Prostate gland (tissue), 2 donors: ENCODE data around the gene PRR15L. TPM values are rescaled to one million over a fixed set of nuclear protein-coding genes. Genes with fewer than 3 reads are reported as not detected.
A peak's percentile ranks its signal among the peaks of the same experiment; 100 is the strongest.

Experiments
- DNase-seq: peaks from one replicate; pipeline ENCODE4 v3.0.0-alpha.2; 2019; ENCODE audit warnings: low spot score
- H3K27ac ChIP-seq, 2 donors: fragments of 200-600 bp; sonication (generic); 2 replicates each; pipeline ENCODE4 v1.5.1; 2017 to 2019
- H3K27me3 ChIP-seq: fragments of 200-600 bp; sonication (generic); replicated peaks from 2 replicates; pipeline ENCODE4 v1.5.1; 2019; ENCODE audit not compliant: insufficient read depth
- H3K36me3 ChIP-seq, 2 donors: fragments of 200-600 bp; sonication (generic); 1 replicate in 1 of 2; 2 replicates in 1 of 2; pipeline versions ENCODE4 v1.5.1 to v1.8.1; 2017 to 2019
- H3K4me1 ChIP-seq: fragments of 200-600 bp; sonication (generic); replicated peaks from 2 replicates; pipeline ENCODE4 v1.5.1; 2019
- H3K4me3 ChIP-seq, 2 donors: fragments of 200-600 bp; sonication (generic); 2 replicates each; pipeline ENCODE4 v1.5.1; 2017 to 2019
- H3K9me3 ChIP-seq: fragments of 200-600 bp; sonication (generic); 2 replicates; pipeline ENCODE4 v1.5.1; 2017
- CTCF ChIP-seq, 4 experiments: fragments of 200-600 bp in 2 of 4; fragments of 450-650 bp in 2 of 4; sonication (generic) in 2 of 4; IDR thresholded peaks; 1 replicate in 3 of 4; 2 replicates in 1 of 4; pipeline ENCODE4 v1.5.1; 2016 to 2019; ENCODE audit warnings: antibody characterized with exemption in 4 of 4, mild to moderate bottlenecking in 2 of 4, moderate library complexity in 2 of 4
- POLR2A ChIP-seq: fragments of 450-650 bp; IDR thresholded peaks from one replicate; pipeline ENCODE4 v1.6.1; 2016; ENCODE audit warnings: antibody characterized with exemption, mild to moderate bottlenecking
- POLR2AphosphoS5 ChIP-seq: sonication (generic); formaldehyde crosslinking; IDR thresholded peaks from one replicate; pipeline ENCODE4 v1.6.1; 2017; ENCODE audit warnings: antibody characterized with exemption
- WGBS: methylation state at CpG from one replicate; pipeline ENCODE4 v1.1.5; 2018; 5-methylcytosine and 5-hydroxymethylcytosine counted together
- intact Hi-C: fragments of 100-400 bp; cut with DNase I; formaldehyde crosslinking; loops from one replicate; pipeline ENCODE4 v1.14.2; 2022
- total RNA-seq, 2 donors: library from RNA; depleted of rRNA; stranded (reverse); fragments of >200 nt; gene quantifications; one replicate each; pipeline ENCODE4 v1.1.0, GENCODE V29; 2016

Gene PRR15L
- total RNA-seq, 2 donors from 2014 or later = 19.9 to 59.7 TPM

- H3K27me3 ChIP-seq = no peaks in the 10 kb centered on the region
- H3K27ac ChIP-seq = peak overlapping the region; percentile 60 to 74
- no peak overlapping the region for H3K4me3 ChIP-seq
- no peaks in the 10 kb centered on the region for H3K4me1 ChIP-seq
- H3K36me3 ChIP-seq = no peaks in the 10 kb centered on the region
- 11% methylated on average over 8 of the region's 8 CpGs for WGBS
- TF ChIP-seq POLR2A (no peak), POLR2AphosphoS5 (peak; percentile 59), CTCF (IDR thresholded peaks at IDR 0.05) (no peak)
- DNase-seq = peak; percentile 74
- no peaks in the 10 kb centered on the region for H3K9me3 ChIP-seq
- intact Hi-C loops = loop anchor here (5.0 kb wide), 1 partner anchor 42 kb away; no protein-coding TSS in a partner anchor
Measured at GRCh38 chr17:47905221-47905733, 52.4 kb downstream of the PRR15L start.

DNA sequence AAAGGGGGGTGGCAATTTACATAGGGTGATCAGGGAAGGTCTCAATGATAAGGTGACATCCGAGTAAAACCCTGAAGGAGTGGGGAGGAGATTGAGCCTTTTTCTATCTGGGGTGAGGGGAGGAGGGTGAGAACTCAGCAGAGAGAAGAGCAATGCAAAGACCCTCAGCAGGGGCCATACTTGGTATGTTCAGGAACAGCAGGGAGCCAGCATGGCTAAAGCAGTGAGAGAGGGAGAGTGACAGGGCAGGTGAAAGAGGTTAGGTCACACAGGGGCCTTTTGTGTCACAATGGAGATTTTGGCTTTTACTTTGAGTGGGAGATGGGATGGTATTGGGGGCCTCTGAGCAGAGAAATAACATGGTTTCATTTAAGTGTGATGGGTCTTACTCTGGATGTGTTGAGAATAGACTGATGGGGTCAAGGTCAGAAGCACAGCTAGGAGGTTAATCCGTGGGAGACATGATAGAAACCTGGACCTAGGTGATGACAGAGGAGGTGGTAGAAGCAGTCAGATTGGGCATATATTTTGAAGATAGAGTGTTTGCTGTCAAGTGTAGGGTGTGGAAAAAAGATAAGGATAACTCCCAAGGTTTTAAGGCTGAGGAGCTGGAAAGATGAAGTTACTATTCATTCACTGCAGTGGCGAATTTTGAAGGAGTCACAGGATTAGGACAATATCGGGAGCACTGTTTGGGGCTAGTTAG, 55.5 kb downstream of the PRR15L start:
- H3K9me3 ChIP-seq = no peaks in the 10 kb centered on the region
- no peak overlapping the region for H3K27ac ChIP-seq
- intact Hi-C loops = no loop called here
- no peak for TF ChIP-seq CTCF (IDR thresholded peaks at IDR 0.05)
- no peak for TF ChIP-seq POLR2AphosphoS5
- no peak for TF ChIP-seq POLR2A
- no peaks in the 10 kb centered on the region for H3K36me3 ChIP-seq
- no peaks in the 10 kb centered on the region for H3K27me3 ChIP-seq
- 76% methylated on average over 4 of the region's 4 CpGs for WGBS
- no peaks in the 10 kb centered on the region for H3K4me1 ChIP-seq
- no peak overlapping the region for H3K4me3 ChIP-seq
- no peak for DNase-seq

Other genes starting within 250 kb of the PRR15L start
- under 1 TPM; 0.27 to 0.45 TPM for gene TBX21, start 224.6 kb downstream of the PRR15L start, total RNA-seq
- 10 to 100 TPM; 15.0 to 19.2 TPM for gene OSBPL7, start 136.1 kb downstream of the PRR15L start, total RNA-seq
- 10 to 100 TPM; 46.6 to 47.0 TPM for gene MRPL10, start 126.3 kb downstream of the PRR15L start, total RNA-seq
- 1 to 10 TPM; 1.1 to 4.9 TPM for gene LRRC46, start 126.2 kb downstream of the PRR15L start, total RNA-seq
- 10 to 100 TPM; 32.6 to 44.4 TPM for gene SCRN2, start 116.6 kb downstream of the PRR15L start, total RNA-seq
- 1 to 10 TPM; 1.4 to 3.1 TPM for gene SP6, start 106.7 kb downstream of the PRR15L start, total RNA-seq
- gene SP2, start 61.6 kb downstream of the PRR15L start, total RNA-seq = 10 to 100 TPM; 15.2 to 15.8 TPM
- gene PNPO, start 16.3 kb downstream of the PRR15L start, total RNA-seq = 10 to 100 TPM; 37.3 to 55.2 TPM
- gene CDK5RAP3, start 13.2 kb upstream of the PRR15L start, total RNA-seq = 100 to 1,000 TPM; 185 to 193 TPM
- 10 to 100 TPM; 18.1 to 18.5 TPM for gene COPZ2, start 79.9 kb upstream of the PRR15L start, total RNA-seq
- 100 to 1,000 TPM in 1 of 2 donors, 10 to 100 TPM in 1; 87.8 to 244 TPM for gene NFE2L1, start 90.5 kb upstream of the PRR15L start, total RNA-seq
- 10 to 100 TPM; 35.0 to 43.7 TPM for gene CBX1, start 143.6 kb upstream of the PRR15L start, total RNA-seq
- gene SNX11, start 149.9 kb upstream of the PRR15L start, total RNA-seq = 10 to 100 TPM; 15.2 to 16.0 TPM